Sigmoid colon (tissue), 7 donors: ENCODE results near the gene CDC42EP2. TPM values are rescaled to one million over a fixed set of nuclear protein-coding genes. Genes with fewer than 3 reads are reported as not detected.

Experiments used
- DNase-seq: peaks from one replicate; pipeline ENCODE4 v3.0.0-alpha.2; 2019
- H3K27ac ChIP-seq, 4 donors: fragments of 200-600 bp; sonication (generic); one replicate each; pipeline ENCODE4 v1.5.1; 2016 to 2019; ENCODE audit warnings: mild to moderate bottlenecking in 1 of 4
- H3K27me3 ChIP-seq, 3 donors: fragments of 200-600 bp; sonication (generic); one replicate each; pipeline ENCODE4 v1.5.1; 2019; ENCODE audit warnings: mild to moderate bottlenecking in 1 of 3
- H3K36me3 ChIP-seq, 4 donors: fragments of 200-600 bp; sonication (generic); one replicate each; pipeline ENCODE4 v1.5.1; 2016 to 2019
- H3K4me1 ChIP-seq, 4 donors: fragments of 200-600 bp; sonication (generic); one replicate each; pipeline ENCODE4 v1.5.1; 2017 to 2019
- H3K4me3 ChIP-seq, 4 donors: fragments of 200-600 bp; sonication (generic); one replicate each; pipeline ENCODE4 v1.5.1; 2017 to 2019; ENCODE audit warnings: mild to moderate bottlenecking in 2 of 4, moderate library complexity in 1 of 4
- H3K9me3 ChIP-seq, 4 donors: fragments of 200-600 bp in 3 of 4; sonication (generic) in 3 of 4; one replicate each; pipeline versions ENCODE4 v1.5.1 to v1.6.1; 2013 to 2019
- CTCF ChIP-seq, 4 experiments: fragments of 450-650 bp in 3 of 4; fragments of 200-600 bp in 1 of 4; IDR thresholded peaks; one replicate each; pipeline ENCODE4 v1.5.1; 2016 to 2019; ENCODE audit warnings: antibody characterized with exemption in 4 of 4, mild to moderate bottlenecking in 3 of 4, moderate library complexity in 2 of 4
- EP300 ChIP-seq, 4 donors: sonication (generic); formaldehyde crosslinking; IDR thresholded peaks; one replicate each; pipeline ENCODE4 v1.6.1; 2017; ENCODE audit warnings: antibody characterized with exemption in 4 of 4
- POLR2A ChIP-seq, 2 donors: fragments of 450-650 bp; IDR thresholded peaks; one replicate each; pipeline ENCODE4 v1.6.1; 2016; ENCODE audit warnings: antibody characterized with exemption in 2 of 2, mild to moderate bottlenecking in 2 of 2, moderate library complexity in 2 of 2
- POLR2AphosphoS5 ChIP-seq, 4 donors: sonication (generic); formaldehyde crosslinking; IDR thresholded peaks; one replicate each; pipeline ENCODE4 v1.6.1; 2017; ENCODE audit warnings: antibody characterized with exemption in 4 of 4
- WGBS, 2 donors: extraction: QIAGEN DNeasy Blood & Tissue Kit; methylation state at CpG; one replicate each; pipeline ENCODE4 v1.1.7; 2013; 5-methylcytosine and 5-hydroxymethylcytosine counted together
- intact Hi-C: fragments of 100-400 bp; cut with DNase I; formaldehyde crosslinking; loops from one replicate; pipeline ENCODE4 v1.15.1; 2023
- polyA plus RNA-seq, 3 donors: library from polyadenylated mRNA; stranded (reverse); fragments of 200-250 nt; gene quantifications; one replicate each; pipeline ENCODE4 v1.2.3, GENCODE V29; 2013
- total RNA-seq, 4 donors: library from RNA; depleted of rRNA; stranded (reverse); fragments of >200 nt; gene quantifications; one replicate each; pipeline ENCODE4 v1.1.0, GENCODE V29; 2016
- donor health status: healthy with polysubstance abuse.
- donor health status: Bipolar disorder and iron deficiency.
- donor health status: healthy.

The CDC42EP2 gene
- total and polyA plus RNA-seq, 7 donors = 8.8 to 29.1 (median 14.4) TPM

DNA sequence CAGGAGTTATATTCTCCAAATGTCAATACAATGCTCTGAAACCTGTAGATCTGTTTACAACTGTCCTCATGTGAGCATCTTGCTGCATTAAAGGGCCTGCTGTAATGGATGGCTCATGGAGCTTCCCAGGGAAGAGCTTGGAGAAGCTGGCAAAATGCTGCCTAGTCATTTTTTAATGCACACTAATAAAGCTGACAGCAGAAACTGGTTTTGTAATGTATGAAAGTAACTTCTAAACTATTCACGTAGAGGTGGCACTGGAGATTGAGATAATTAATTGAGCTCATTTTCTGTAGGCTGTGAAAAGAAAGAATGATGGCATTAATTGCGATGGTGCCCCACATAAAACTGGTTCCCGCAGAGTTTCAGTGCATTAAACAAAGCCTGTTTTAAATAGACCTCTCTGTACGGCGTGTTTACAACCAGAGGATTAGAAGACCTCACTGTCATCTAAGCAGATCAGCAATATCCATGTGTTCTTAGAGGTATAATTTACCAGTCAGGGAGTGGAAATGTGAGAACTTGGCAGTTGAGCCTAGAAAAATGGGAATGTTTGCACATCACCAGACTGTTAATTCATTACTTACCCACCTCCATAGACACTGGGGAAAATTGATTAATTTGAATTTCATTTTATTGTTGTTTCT lies 36.9 kb upstream of the CDC42EP2 start:
- DNase-seq = peak; percentile 17
- Histone ChIP-seq H3K27me3 (no peaks in the 10 kb centered on the region), H3K9me3 (no peaks in the 10 kb centered on the region), H3K4me1 (peaks cover 0 to 41% (median 36%) of the 10 kb centered on the region in 4 donors), H3K36me3 (peaks cover 0 to 20% (median 4%) of the 10 kb centered on the region in 4 donors), H3K27ac (peak overlapping the region; percentile 49 to 62 (median 59)), H3K4me3 (no peak overlapping the region)
- WGBS, 2 donors = 86% methylated on average over 5 of the region's 5 CpGs
- no peak for TF ChIP-seq POLR2AphosphoS5 (IDR thresholded peaks at IDR 0.05)
- TF ChIP-seq EP300 (IDR thresholded peaks at IDR 0.05) = no peak
- no peak for TF ChIP-seq CTCF (IDR thresholded peaks at IDR 0.05)
- intact Hi-C loops = no loop called here

DNA sequence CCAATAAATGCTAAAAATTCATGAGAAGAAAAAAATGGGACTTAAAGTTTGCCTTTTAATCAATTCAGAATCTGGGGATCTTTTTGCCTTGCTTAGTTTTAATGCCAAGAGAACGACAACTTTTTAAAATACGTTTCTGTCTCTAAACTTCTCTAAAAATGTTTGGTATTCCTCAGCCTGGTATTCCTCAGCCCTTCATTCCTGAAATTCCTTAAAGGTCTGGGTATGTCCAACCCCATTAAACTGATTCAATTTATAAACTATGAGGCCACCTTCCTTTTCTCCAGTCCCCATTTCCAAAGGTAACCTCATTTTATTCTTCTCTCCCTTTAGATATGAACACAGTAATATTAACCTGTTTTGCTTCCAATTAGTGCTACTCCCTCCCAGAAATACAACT lies 36.3 kb upstream of the CDC42EP2 start:
- DNase-seq = no peak
- WGBS, 2 donors = 90 to 93% methylated on average over 2 of the region's 2 CpGs
- H3K4me3 ChIP-seq = no peak overlapping the region
- no peaks in the 10 kb centered on the region for H3K27me3 ChIP-seq
- TF ChIP-seq POLR2AphosphoS5 (IDR thresholded peaks at IDR 0.05) (no peak), POLR2A (IDR thresholded peaks at IDR 0.05) (no peak), EP300 (IDR thresholded peaks at IDR 0.05) (no peak), CTCF (IDR thresholded peaks at IDR 0.05) (no peak)
- peak overlapping the region; percentile 49 to 62 (median 59) for H3K27ac ChIP-seq
- peaks cover 0 to 24% (median 4%) of the 10 kb centered on the region in 4 donors for H3K36me3 ChIP-seq
- peaks cover 0 to 41% (median 36%) of the 10 kb centered on the region in 4 donors for H3K4me1 ChIP-seq
- no peaks in the 10 kb centered on the region for H3K9me3 ChIP-seq
- intact Hi-C loops = no loop called here

DNA sequence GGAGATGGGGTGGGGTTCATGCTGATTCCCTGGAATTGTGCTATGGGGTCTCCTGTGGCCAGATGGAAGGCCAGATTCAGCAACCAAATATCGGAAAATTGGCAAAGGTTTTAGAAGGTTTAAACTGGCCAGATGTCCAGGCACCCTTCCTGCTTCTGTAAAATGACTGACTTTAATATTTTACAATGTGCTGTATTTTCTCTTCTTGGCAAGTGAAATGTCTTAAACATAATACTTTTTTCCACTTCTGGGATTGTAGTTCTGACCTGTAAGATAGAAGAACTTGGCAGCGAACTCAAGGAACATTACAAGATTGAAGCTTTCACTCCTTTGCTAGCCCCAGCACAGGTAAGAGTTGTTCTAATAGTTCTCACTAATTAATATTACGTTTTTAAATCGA lies 35.4 kb upstream of the CDC42EP2 start:
- no peak for TF ChIP-seq EP300 (IDR thresholded peaks at IDR 0.05)
- TF ChIP-seq POLR2AphosphoS5 (IDR thresholded peaks at IDR 0.05) = no peak
- TF ChIP-seq CTCF (IDR thresholded peaks at IDR 0.05) = no peak
- no peak for TF ChIP-seq POLR2A (IDR thresholded peaks at IDR 0.05)
- peaks cover 0 to 25% (median 4%) of the 10 kb centered on the region in 4 donors for H3K36me3 ChIP-seq

DNA sequence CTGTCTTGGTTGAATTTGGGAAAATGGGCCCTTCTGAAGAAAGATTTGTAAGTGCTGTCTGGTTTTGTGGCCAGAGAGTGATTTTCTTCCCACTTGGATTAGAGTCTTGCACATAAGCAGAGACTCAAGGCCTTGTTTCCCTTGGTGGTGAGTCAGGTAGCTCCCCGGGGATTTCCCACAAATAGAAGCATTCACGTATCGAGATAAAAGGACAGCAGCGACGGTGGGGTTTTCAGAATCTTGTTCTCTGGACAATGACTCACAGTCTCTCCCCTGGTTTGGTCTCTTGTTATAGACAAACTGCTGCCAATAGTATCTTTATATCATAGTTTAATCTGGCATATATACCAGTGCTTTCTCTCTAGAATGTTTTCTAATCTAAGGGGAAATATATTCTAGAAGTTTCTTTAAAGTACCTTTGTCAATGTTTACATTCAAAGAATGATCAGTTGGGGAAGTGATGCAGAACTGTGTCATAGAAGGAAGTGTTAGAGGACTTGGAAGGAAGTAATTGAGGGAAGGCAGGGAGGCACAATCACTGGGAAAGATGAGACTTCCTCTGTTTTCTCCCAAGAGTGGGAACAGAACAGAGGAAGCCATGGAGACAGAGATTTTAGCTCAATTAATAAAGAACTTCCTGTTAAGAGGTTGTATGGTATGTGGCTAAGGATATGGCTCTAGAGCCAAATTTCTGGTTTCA lies 34.8 kb upstream of the CDC42EP2 start:
- peak in 1 of 4 donors; percentile 2 for TF ChIP-seq POLR2AphosphoS5 (IDR thresholded peaks at IDR 0.05)
- no peak for TF ChIP-seq CTCF (IDR thresholded peaks at IDR 0.05)
- TF ChIP-seq EP300 (IDR thresholded peaks at IDR 0.05) = no peak
- peaks cover 0 to 38% (median 36%) of the 10 kb centered on the region in 4 donors for H3K4me1 ChIP-seq
- 30 to 51% methylated on average over 5 of the region's 5 CpGs for WGBS, 2 donors
- DNase-seq = peak; percentile 79
- no peaks in the 10 kb centered on the region for H3K27me3 ChIP-seq
- peak overlapping the region; percentile 27 to 62 (median 56) for H3K27ac ChIP-seq
- H3K4me3 ChIP-seq = no peak overlapping the region
- no peaks in the 10 kb centered on the region for H3K9me3 ChIP-seq
- intact Hi-C loops = no loop called here
- peaks cover 0 to 25% (median 4%) of the 10 kb centered on the region in 4 donors for H3K36me3 ChIP-seq

More for the DNA sequence above, 35.4 kb upstream of the CDC42EP2 start:
- DNase-seq = peak; percentile 21
- WGBS, 2 donors = 92 to 94% methylated on average over 4 of the region's 4 CpGs
- peaks cover 0 to 41% (median 36%) of the 10 kb centered on the region in 4 donors for H3K4me1 ChIP-seq
- no peak overlapping the region for H3K4me3 ChIP-seq
- intact Hi-C loops = no loop called here
- H3K9me3 ChIP-seq = no peaks in the 10 kb centered on the region
- H3K27ac ChIP-seq = peak overlapping the region; percentile 27 to 62 (median 56)
- H3K27me3 ChIP-seq = no peaks in the 10 kb centered on the region
